BE2C (cell line): Measurements from ENCODE around the gene SPATA46.

Experiments used
- DNase-seq: peaks from one replicate; pipeline ENCODE4 v3.0.0-alpha.2; 2020
- H3K27me3 ChIP-seq: fragments of 250-450 bp; sonication (Bioruptor Pico); 2 replicates; pipeline ENCODE4 v1.5.1; 2020; ENCODE audit warnings: mild to moderate bottlenecking
- H3K36me3 ChIP-seq: fragments of 250-450 bp; sonication (Bioruptor Pico); 2 replicates; pipeline ENCODE4 v1.5.1; 2020; ENCODE audit warnings: mild to moderate bottlenecking
- H3K4me1 ChIP-seq: fragments of 250-450 bp; sonication (Bioruptor Pico); 2 replicates; pipeline ENCODE4 v1.5.1; 2020
- H3K4me3 ChIP-seq: 2 replicates; pipeline ENCODE4 v1.5.1; 2011; ENCODE audit warnings: low read depth, low read length
- H3K9me3 ChIP-seq: fragments of 250-450 bp; sonication (Bioruptor Pico); 2 replicates; pipeline ENCODE4 v1.5.1; 2020
- TF ChIP-seq, protein P1 (sequence below): IDR thresholded peaks from 2 replicates; pipeline ENCODE4 v1.5.1; 2012; ENCODE audit warnings: mild to moderate bottlenecking, low read depth, low read length

Gene SPATA46

GRCh38 chr1:162351246-162351842 lies 25.3 kb downstream of the SPATA46 start:
- no peaks in the 10 kb centered on the region for H3K4me1 ChIP-seq
- H3K36me3 ChIP-seq: no peaks in the 10 kb centered on the region
- no peaks in the 10 kb centered on the region for H3K27me3 ChIP-seq
- TF ChIP-seq, protein P1, sequence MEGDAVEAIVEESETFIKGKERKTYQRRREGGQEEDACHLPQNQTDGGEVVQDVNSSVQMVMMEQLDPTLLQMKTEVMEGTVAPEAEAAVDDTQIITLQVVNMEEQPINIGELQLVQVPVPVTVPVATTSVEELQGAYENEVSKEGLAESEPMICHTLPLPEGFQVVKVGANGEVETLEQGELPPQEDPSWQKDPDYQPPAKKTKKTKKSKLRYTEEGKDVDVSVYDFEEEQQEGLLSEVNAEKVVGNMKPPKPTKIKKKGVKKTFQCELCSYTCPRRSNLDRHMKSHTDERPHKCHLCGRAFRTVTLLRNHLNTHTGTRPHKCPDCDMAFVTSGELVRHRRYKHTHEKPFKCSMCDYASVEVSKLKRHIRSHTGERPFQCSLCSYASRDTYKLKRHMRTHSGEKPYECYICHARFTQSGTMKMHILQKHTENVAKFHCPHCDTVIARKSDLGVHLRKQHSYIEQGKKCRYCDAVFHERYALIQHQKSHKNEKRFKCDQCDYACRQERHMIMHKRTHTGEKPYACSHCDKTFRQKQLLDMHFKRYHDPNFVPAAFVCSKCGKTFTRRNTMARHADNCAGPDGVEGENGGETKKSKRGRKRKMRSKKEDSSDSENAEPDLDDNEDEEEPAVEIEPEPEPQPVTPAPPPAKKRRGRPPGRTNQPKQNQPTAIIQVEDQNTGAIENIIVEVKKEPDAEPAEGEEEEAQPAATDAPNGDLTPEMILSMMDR: no peak
- H3K9me3 ChIP-seq: no peaks in the 10 kb centered on the region
- DNase-seq: no peak
- no peak overlapping the region for H3K4me3 ChIP-seq

DNA sequence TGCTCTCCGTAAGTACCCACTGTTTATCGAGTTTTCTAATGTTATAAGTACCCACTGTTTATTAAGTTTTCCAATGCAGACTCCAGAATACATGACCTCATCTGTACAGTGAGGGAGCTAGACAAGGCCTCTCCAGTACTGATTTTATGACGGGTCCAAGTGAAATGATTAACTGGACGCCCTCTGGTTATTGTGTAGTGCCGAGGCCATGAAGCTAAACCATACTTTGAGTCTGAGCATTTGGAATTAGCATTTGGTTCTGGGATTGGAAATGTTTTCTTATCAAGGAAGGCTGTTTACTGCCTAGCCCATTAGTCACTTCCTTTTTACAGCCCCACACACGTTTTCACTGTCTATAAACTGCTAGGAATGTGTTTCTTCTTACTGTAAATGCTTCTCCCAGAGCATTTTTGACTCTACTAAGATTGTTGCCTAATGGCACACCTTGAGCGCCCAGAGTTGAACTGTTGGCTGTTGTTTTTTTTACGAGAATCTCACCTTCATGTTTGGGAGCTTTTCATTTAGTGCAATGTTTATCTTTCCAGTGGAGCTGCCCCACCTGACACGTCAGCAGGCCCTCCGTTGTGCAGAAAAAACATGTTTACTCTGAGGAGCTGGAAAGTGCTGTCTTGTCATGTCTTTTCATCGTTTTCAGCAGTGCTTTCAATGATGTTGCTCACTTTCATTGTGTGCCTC lies 26.9 kb downstream of the SPATA46 start:
- no peak for DNase-seq

GRCh38 chr1:162347281-162347680 lies 29.4 kb downstream of the SPATA46 start:
- TF ChIP-seq, protein P1: no peak
- Histone ChIP-seq H3K27me3 (no peaks in the 10 kb centered on the region), H3K9me3 (no peaks in the 10 kb centered on the region), H3K4me1 (no peaks in the 10 kb centered on the region), H3K4me3 (no peak overlapping the region), H3K36me3 (no peaks in the 10 kb centered on the region)
- DNase-seq: no peak

More for the DNA sequence above, 26.9 kb downstream of the SPATA46 start:
- Histone ChIP-seq H3K4me3 (no peak overlapping the region), H3K27me3 (no peaks in the 10 kb centered on the region), H3K4me1 (no peaks in the 10 kb centered on the region), H3K9me3 (no peaks in the 10 kb centered on the region), H3K36me3 (no peaks in the 10 kb centered on the region)
- TF ChIP-seq, protein P1: no peak

DNA sequence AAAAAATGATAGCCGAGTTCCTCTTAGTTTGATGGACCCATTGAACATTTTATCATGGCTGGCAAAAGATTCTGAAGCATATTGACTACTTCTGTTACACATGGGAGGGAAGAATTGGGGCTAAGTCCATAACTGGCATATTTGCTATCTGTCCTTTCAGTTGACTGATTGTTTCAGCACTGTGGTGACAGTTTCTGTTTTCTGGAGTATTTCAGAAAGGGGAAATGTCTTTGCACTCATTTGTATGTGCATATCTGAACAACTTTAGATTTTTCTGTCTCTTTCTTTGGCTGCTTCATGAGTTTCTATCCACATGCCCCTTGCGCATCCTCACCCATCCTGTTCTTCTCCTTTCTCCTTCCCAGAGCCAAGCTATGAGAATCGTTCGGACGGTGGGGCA lies 33.2 kb downstream of the SPATA46 start:
- Histone ChIP-seq H3K4me1 (no peaks in the 10 kb centered on the region), H3K27me3 (no peaks in the 10 kb centered on the region), H3K9me3 (no peaks in the 10 kb centered on the region), H3K4me3 (no peak overlapping the region), H3K36me3 (no peaks in the 10 kb centered on the region)
- TF ChIP-seq, protein P1: no peak
- no peak for DNase-seq

GRCh38 chr1:162342452-162342983 lies 34.1 kb downstream of the SPATA46 start:
- Histone ChIP-seq H3K9me3 (no peaks in the 10 kb centered on the region), H3K4me1 (no peaks in the 10 kb centered on the region), H3K4me3 (no peak overlapping the region), H3K27me3 (no peaks in the 10 kb centered on the region), H3K36me3 (no peaks in the 10 kb centered on the region)
- TF ChIP-seq, protein P1: no peak
- no peak for DNase-seq
